ENCODE results near the gene ZFX. TPM values are rescaled to one million over a fixed set of nuclear protein-coding genes. Genes with fewer than 3 reads are reported as not detected.

The ZFX gene
- total and polyA plus RNA-seq, 11 donors = 6.4 to 70.5 (median 41.4) TPM

DNA sequence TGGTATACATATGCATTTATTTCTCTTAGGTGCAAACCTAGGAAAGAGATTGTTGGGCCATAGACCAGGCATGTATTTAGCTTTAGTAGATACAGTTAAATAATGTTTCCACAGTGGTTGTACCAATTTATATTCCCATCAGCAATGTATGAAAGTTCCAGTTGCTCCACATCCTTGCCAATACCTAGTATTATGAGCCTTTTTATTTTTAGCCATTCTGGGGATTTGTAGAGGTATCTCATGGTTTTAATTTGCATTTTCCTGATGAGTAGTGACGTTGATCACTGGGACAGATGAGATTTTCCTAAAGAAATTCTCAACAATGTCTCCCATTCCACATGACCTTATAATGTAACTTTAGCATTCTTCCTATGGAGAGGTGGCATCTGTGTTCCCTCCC lies 107.5 kb downstream of the ZFX start:
- TF ChIP-seq POLR2A (IDR thresholded peaks at IDR 0.05) = no peak
- TF ChIP-seq, protein P1, sequence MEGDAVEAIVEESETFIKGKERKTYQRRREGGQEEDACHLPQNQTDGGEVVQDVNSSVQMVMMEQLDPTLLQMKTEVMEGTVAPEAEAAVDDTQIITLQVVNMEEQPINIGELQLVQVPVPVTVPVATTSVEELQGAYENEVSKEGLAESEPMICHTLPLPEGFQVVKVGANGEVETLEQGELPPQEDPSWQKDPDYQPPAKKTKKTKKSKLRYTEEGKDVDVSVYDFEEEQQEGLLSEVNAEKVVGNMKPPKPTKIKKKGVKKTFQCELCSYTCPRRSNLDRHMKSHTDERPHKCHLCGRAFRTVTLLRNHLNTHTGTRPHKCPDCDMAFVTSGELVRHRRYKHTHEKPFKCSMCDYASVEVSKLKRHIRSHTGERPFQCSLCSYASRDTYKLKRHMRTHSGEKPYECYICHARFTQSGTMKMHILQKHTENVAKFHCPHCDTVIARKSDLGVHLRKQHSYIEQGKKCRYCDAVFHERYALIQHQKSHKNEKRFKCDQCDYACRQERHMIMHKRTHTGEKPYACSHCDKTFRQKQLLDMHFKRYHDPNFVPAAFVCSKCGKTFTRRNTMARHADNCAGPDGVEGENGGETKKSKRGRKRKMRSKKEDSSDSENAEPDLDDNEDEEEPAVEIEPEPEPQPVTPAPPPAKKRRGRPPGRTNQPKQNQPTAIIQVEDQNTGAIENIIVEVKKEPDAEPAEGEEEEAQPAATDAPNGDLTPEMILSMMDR (IDR thresholded peaks at IDR 0.05) = no peak
- H3K4me1 ChIP-seq = peaks cover 0 to 11% (median 0%) of the 10 kb centered on the region in 12 donors
- DNase-seq = no peak
- intact Hi-C loops (cut with DNase I) = loop anchor here in 1 of 10 donors (10.0 kb wide), 2 partner anchors 118 to 238 kb away; no protein-coding TSS in a partner anchor
- H3K9me3 ChIP-seq = no peaks in the 10 kb centered on the region
- WGBS, 4 donors = 35 to 78% (median 68%) methylated on average over 1 of the region's 1 CpG
- H3K4me3 ChIP-seq = no peak overlapping the region
- ATAC-seq = no peak
- H3K27ac ChIP-seq = no peak overlapping the region
- H3K36me3 ChIP-seq = no peaks in the 10 kb centered on the region
- H3K27me3 ChIP-seq = peaks cover 0 to 52% (median 0%) of the 10 kb centered on the region in 9 donors

DNA sequence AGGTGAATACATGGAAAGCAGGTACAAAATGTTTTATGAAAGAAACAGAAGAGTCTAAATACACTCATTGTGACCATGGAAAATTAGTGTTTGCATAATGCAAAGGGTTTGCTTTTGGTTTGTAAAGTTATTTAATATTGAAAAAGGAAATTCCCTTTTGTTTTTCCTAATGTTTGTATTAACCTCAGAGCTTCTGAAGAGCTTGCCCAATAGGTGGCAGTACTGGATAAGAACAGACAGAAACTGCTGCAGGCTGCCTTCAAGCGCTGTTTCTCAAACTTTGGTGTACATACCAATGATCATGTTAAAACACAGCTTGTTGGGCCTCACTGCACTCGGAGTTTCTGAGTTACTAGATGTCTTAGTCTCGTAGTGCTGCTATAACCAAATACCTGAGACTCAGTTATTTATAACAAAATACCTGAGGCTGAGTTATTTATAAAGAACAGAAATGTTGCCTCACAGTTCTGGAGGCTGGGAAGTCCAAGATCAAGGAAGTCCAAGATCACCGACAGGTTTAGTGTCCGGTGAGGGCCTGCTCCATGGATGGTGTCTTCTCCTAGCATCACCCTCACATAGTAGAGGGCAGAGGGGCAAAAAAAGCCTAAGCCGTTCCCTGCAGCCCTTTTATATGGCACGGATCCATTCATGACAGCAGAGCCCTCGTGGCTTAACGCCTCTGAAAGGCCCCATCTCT lies 110.2 kb downstream of the ZFX start:
- peaks cover 0 to 39% (median 0%) of the 10 kb centered on the region in 9 donors for H3K27me3 ChIP-seq
- peaks cover 0 to 11% (median 0%) of the 10 kb centered on the region in 12 donors for H3K4me1 ChIP-seq
- H3K9me3 ChIP-seq = no peaks in the 10 kb centered on the region
- peak in 1 of 4 donors; percentile 39 for ATAC-seq
- intact Hi-C loops (cut with DNase I) = loop anchor here in 4 of 10 donors (10.0 kb wide), 3 partner anchors 105 to 235 kb away; partner anchors contain the start of gene SUPT20HL1 (in 1 of the 4)
- peak in 2 of 5 donors; percentile 9 to 20 for DNase-seq
- H3K27ac ChIP-seq = no peak overlapping the region
- no peak for TF ChIP-seq POLR2A (IDR thresholded peaks at IDR 0.05)
- TF ChIP-seq, protein P1 (IDR thresholded peaks at IDR 0.05) = peak; percentile 18 to 61 (median 47)
- no peaks in the 10 kb centered on the region for H3K36me3 ChIP-seq
- WGBS, 4 donors = 71 to 84% (median 79%) methylated on average over 9 of the region's 9 CpGs
- no peak overlapping the region for H3K4me3 ChIP-seq

DNA sequence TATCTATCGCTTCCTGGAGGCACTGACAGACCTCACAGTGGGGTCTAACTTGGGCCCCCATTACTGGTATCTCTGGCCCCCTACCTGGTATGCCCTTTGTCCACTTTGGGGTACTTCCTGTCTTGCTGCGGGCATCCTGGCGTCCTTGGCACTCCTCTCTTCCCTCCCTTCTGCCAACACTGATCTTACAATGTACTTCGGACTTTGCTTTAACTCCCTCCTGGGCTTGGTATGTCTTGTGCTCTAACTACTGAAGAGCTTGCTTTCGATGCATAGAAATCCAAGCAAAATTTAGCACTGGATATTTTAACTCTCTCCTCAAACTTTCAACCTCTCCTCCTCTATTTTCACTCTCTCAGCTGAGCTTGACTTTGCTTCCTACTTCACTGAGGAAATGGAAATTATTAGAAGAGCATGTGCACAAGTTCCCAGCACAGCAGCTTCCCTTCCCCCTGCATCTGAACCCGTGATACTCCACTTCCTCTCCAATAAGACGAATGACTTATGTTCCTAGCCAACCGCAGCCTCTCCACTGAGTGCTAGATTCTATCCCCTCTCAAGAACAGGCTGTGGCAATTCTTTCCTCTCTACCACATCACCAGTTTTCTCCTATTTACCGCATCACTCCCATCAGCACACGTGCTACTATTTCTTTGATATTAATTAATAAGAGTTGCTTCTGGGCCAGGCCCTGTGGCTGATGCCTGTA lies 111.5 kb downstream of the ZFX start:
- peak in 3 of 5 donors; percentile 20 to 44 (median 39) for DNase-seq
- ATAC-seq = peak; percentile 61 to 72 (median 68)

More for the DNA sequence above, 111.5 kb downstream of the ZFX start:
- H3K27me3 ChIP-seq = peaks cover 0 to 35% (median 0%) of the 10 kb centered on the region in 9 donors
- no peaks in the 10 kb centered on the region for H3K9me3 ChIP-seq
- intact Hi-C loops (cut with DNase I) = loop anchor here in 3 of 10 donors (10.0 kb wide), 2 partner anchors 104 to 234 kb away; partner anchors contain the start of gene SUPT20HL1 (in 1 of the 3)
- TF ChIP-seq POLR2A (IDR thresholded peaks at IDR 0.05) = no peak
- TF ChIP-seq, protein P1 (IDR thresholded peaks at IDR 0.05) = no peak
- H3K4me1 ChIP-seq = peaks cover 0 to 11% (median 0%) of the 10 kb centered on the region in 12 donors
- no peak overlapping the region for H3K4me3 ChIP-seq
- no peaks in the 10 kb centered on the region for H3K36me3 ChIP-seq
- H3K27ac ChIP-seq = peak overlapping the region in 6 of 12 donors; percentile 24 to 67 (median 46)
- 56 to 62% (median 58%) methylated on average over 10 of the region's 10 CpGs for WGBS, 4 donors

All from heart left ventricle (tissue), 16 donors.